Activated naive CD8-positive, alpha-beta T cell treated with anti-CD3 and anti-CD28 coated beads, Interleukin-2, amount 50 U/mL, for 24 hours (primary cell): Measurements from ENCODE around the gene SPEG.

Source experiments
- ATAC-seq: fragments of 150-1000 bp; cut with Tn5 transposase; one replicate; pipeline ENCODE4 v1.10.0; 2021
- DNase-seq: peaks from one replicate; pipeline ENCODE4 v3.0.0; 2021
- H3K27ac Mint-ChIP-seq: one replicate; pipeline ENCODE4 v1.8.0; 2021; ENCODE audit warnings: mild to moderate bottlenecking, mixed read lengths
- H3K27me3 Mint-ChIP-seq: one replicate; pipeline ENCODE4 v1.8.0; 2021; ENCODE audit warnings: mixed read lengths
- H3K36me3 Mint-ChIP-seq: one replicate; pipeline ENCODE4 v1.8.0; 2021; ENCODE audit warnings: low read depth, mixed read lengths
- H3K4me1 Mint-ChIP-seq: one replicate; pipeline ENCODE4 v1.8.0; 2021; ENCODE audit warnings: mixed read lengths
- H3K4me3 Mint-ChIP-seq: one replicate; pipeline ENCODE4 v1.8.0; 2021; ENCODE audit warnings: mild to moderate bottlenecking, moderate library complexity, mixed read lengths
- H3K9me3 Mint-ChIP-seq: one replicate; pipeline ENCODE4 v1.8.0; 2021; ENCODE audit warnings: mixed read lengths

Gene SPEG

GRCh38 chr2:219499555-219499954 is 64.9 kb downstream of the SPEG start:
- no peak for ATAC-seq
- no peaks in the 10 kb centered on the region for H3K9me3 Mint-ChIP-seq
- peaks cover 32% of the 10 kb centered on the region for H3K4me1 Mint-ChIP-seq
- peak overlapping the region; percentile 90 for H3K27ac Mint-ChIP-seq
- peak overlapping the region; percentile 95 for H3K4me3 Mint-ChIP-seq
- peaks cover 9% of the 10 kb centered on the region for H3K36me3 Mint-ChIP-seq
- peaks cover 37% of the 10 kb centered on the region for H3K27me3 Mint-ChIP-seq
- no peak for DNase-seq

- Mint-ChIP-seq H3K27me3 (peaks cover 32% of the 10 kb centered on the region), H3K36me3 (peaks cover 11% of the 10 kb centered on the region), H3K9me3 (no peaks in the 10 kb centered on the region), H3K4me3 (peak overlapping the region; percentile 95), H3K27ac (no peak overlapping the region), H3K4me1 (peaks cover 32% of the 10 kb centered on the region)
- ATAC-seq, result no peak
- no peak for DNase-seq
Observed at GRCh38 chr2:219500135-219500534, 65.5 kb downstream of the SPEG start.

GRCh38 chr2:219501849-219502248 is 67.2 kb downstream of the SPEG start:
- Mint-ChIP-seq H3K27me3 (peaks cover 17% of the 10 kb centered on the region), H3K4me1 (peaks cover 30% of the 10 kb centered on the region), H3K36me3 (peaks cover 14% of the 10 kb centered on the region), H3K9me3 (no peaks in the 10 kb centered on the region), H3K4me3 (no peak overlapping the region), H3K27ac (no peak overlapping the region)
- DNase-seq, result no peak
- ATAC-seq, result no peak

- Mint-ChIP-seq H3K4me3 (no peak overlapping the region), H3K36me3 (peaks cover 16% of the 10 kb centered on the region), H3K4me1 (peaks cover 25% of the 10 kb centered on the region), H3K27me3 (peaks cover 9% of the 10 kb centered on the region), H3K9me3 (no peaks in the 10 kb centered on the region), H3K27ac (no peak overlapping the region)
- DNase-seq (no peak), ATAC-seq (no peak)
Observed at GRCh38 chr2:219502618-219503017, 68.0 kb downstream of the SPEG start.

- ATAC-seq, result no peak
Observed at GRCh38 chr2:219505585-219505984, 70.9 kb downstream of the SPEG start.

GRCh38 chr2:219506153-219506801 is 71.6 kb downstream of the SPEG start:
- DNase-seq (no peak), ATAC-seq (no peak)
- H3K36me3 Mint-ChIP-seq, result peaks cover 16% of the 10 kb centered on the region
- no peak overlapping the region for H3K27ac Mint-ChIP-seq
- H3K27me3 Mint-ChIP-seq, result peaks cover 19% of the 10 kb centered on the region
- peaks cover 12% of the 10 kb centered on the region for H3K4me1 Mint-ChIP-seq
- no peak overlapping the region for H3K4me3 Mint-ChIP-seq
- H3K9me3 Mint-ChIP-seq, result no peaks in the 10 kb centered on the region

More at GRCh38 chr2:219505585-219505984, 70.9 kb downstream of the SPEG start:
- no peak overlapping the region for H3K27ac Mint-ChIP-seq
- peaks cover 14% of the 10 kb centered on the region for H3K4me1 Mint-ChIP-seq
- H3K27me3 Mint-ChIP-seq, result peaks cover 13% of the 10 kb centered on the region
- H3K36me3 Mint-ChIP-seq, result peaks cover 16% of the 10 kb centered on the region
- no peak for DNase-seq
- no peak overlapping the region for H3K4me3 Mint-ChIP-seq
- H3K9me3 Mint-ChIP-seq, result no peaks in the 10 kb centered on the region

- Mint-ChIP-seq H3K9me3 (no peaks in the 10 kb centered on the region), H3K4me3 (no peak overlapping the region), H3K36me3 (peaks cover 16% of the 10 kb centered on the region), H3K27me3 (peaks cover 23% of the 10 kb centered on the region), H3K4me1 (peaks cover 11% of the 10 kb centered on the region), H3K27ac (no peak overlapping the region)
- no peak for DNase-seq
- ATAC-seq, result no peak
Observed at GRCh38 chr2:219506802-219507526, 72.3 kb downstream of the SPEG start.

GRCh38 chr2:219507581-219508443 is 73.2 kb downstream of the SPEG start:
- no peaks in the 10 kb centered on the region for H3K9me3 Mint-ChIP-seq

GRCh38 chr2:219508444-219508734 is 73.7 kb downstream of the SPEG start:
- Mint-ChIP-seq H3K4me3 (no peak overlapping the region), H3K4me1 (peaks cover 13% of the 10 kb centered on the region), H3K36me3 (peaks cover 15% of the 10 kb centered on the region), H3K27ac (no peak overlapping the region), H3K9me3 (no peaks in the 10 kb centered on the region), H3K27me3 (peaks cover 33% of the 10 kb centered on the region)
- ATAC-seq (no peak), DNase-seq (no peak)

More at GRCh38 chr2:219507581-219508443, 73.2 kb downstream of the SPEG start:
- no peak overlapping the region for H3K4me3 Mint-ChIP-seq
- peaks cover 28% of the 10 kb centered on the region for H3K27me3 Mint-ChIP-seq
- peaks cover 15% of the 10 kb centered on the region for H3K36me3 Mint-ChIP-seq
- ATAC-seq (no peak), DNase-seq (no peak)
- H3K4me1 Mint-ChIP-seq, result peaks cover 11% of the 10 kb centered on the region
- no peak overlapping the region for H3K27ac Mint-ChIP-seq

GRCh38 chr2:219508971-219509779 is 74.5 kb downstream of the SPEG start:
- Mint-ChIP-seq H3K9me3 (no peaks in the 10 kb centered on the region), H3K36me3 (peaks cover 10% of the 10 kb centered on the region), H3K4me1 (peaks cover 18% of the 10 kb centered on the region), H3K27ac (no peak overlapping the region), H3K27me3 (peaks cover 41% of the 10 kb centered on the region), H3K4me3 (peak overlapping the region; percentile 22)
- ATAC-seq (peak; percentile 16), DNase-seq (no peak)

GRCh38 chr2:219509780-219510511 is 75.3 kb downstream of the SPEG start:
- H3K4me3 Mint-ChIP-seq, result peak overlapping the region; percentile 22
- peak; percentile 79 for ATAC-seq
- peak; percentile 61 for DNase-seq

GRCh38 chr2:219510512-219511135 is 76.0 kb downstream of the SPEG start:
- H3K36me3 Mint-ChIP-seq, result peaks cover 5% of the 10 kb centered on the region
- H3K4me1 Mint-ChIP-seq, result peaks cover 19% of the 10 kb centered on the region
- no peak overlapping the region for H3K4me3 Mint-ChIP-seq
- no peak for ATAC-seq
- H3K27me3 Mint-ChIP-seq, result peaks cover 50% of the 10 kb centered on the region
- no peaks in the 10 kb centered on the region for H3K9me3 Mint-ChIP-seq
- no peak overlapping the region for H3K27ac Mint-ChIP-seq
- no peak for DNase-seq

More at GRCh38 chr2:219509780-219510511, 75.3 kb downstream of the SPEG start:
- Mint-ChIP-seq H3K27me3 (peaks cover 43% of the 10 kb centered on the region), H3K4me1 (peaks cover 19% of the 10 kb centered on the region), H3K27ac (no peak overlapping the region), H3K9me3 (no peaks in the 10 kb centered on the region), H3K36me3 (peaks cover 5% of the 10 kb centered on the region)

GRCh38 chr2:219511547-219512325 is 77.1 kb downstream of the SPEG start:
- Mint-ChIP-seq H3K36me3 (peaks cover 2% of the 10 kb centered on the region), H3K4me3 (no peak overlapping the region), H3K4me1 (peaks cover 19% of the 10 kb centered on the region), H3K27ac (no peak overlapping the region), H3K9me3 (no peaks in the 10 kb centered on the region), H3K27me3 (peaks cover 61% of the 10 kb centered on the region)
- ATAC-seq (no peak), DNase-seq (no peak)
